Measurements from ENCODE around the gene VPS29. TPM values are rescaled to one million over a fixed set of nuclear protein-coding genes. Genes with fewer than 3 reads are reported as not detected.

The VPS29 gene
- total and polyA plus RNA-seq, 2 experiments from 2014 or later: 39.1 to 115 TPM

- no peak for TF ChIP-seq EZH2 (IDR thresholded peaks at IDR 0.05; ENCODE audit: low read depth, unreplicated experiment)
- TF ChIP-seq REST (IDR thresholded peaks at IDR 0.05; ENCODE audit: unreplicated experiment): no peak
- no peak for TF ChIP-seq CREB1 (CRISPR knock-in tag; IDR thresholded peaks at IDR 0.05; ENCODE audit: low read depth)
- TF ChIP-seq JUNB (IDR thresholded peaks at IDR 0.05; ENCODE audit: unreplicated experiment): no peak
- TF ChIP-seq, protein P1, sequence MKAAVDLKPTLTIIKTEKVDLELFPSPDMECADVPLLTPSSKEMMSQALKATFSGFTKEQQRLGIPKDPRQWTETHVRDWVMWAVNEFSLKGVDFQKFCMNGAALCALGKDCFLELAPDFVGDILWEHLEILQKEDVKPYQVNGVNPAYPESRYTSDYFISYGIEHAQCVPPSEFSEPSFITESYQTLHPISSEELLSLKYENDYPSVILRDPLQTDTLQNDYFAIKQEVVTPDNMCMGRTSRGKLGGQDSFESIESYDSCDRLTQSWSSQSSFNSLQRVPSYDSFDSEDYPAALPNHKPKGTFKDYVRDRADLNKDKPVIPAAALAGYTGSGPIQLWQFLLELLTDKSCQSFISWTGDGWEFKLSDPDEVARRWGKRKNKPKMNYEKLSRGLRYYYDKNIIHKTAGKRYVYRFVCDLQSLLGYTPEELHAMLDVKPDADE (IDR thresholded peaks at IDR 0.05): no peak
- no peak for TF ChIP-seq NANOG (IDR thresholded peaks at IDR 0.05; ENCODE audit: borderline replicate concordance)
- TF ChIP-seq POLR2AphosphoS5 (IDR thresholded peaks at IDR 0.05; ENCODE audit: low read depth): no peak
- TF ChIP-seq EZH2phosphoT487 (IDR thresholded peaks at IDR 0.05; ENCODE audit: unreplicated experiment): no peak
- TF ChIP-seq CTCF (conservative IDR thresholded peaks at IDR 0.05; ENCODE audit: low read depth in 2 of 2): no peak
Observed at GRCh38 chr12:110475426-110475825, 26.5 kb downstream of the VPS29 start (continued).

- Mint-ChIP-seq H3K4me3 (peak within 1 kb of the TSS; percentile 100), H3K9me3 (no peaks in the 10 kb centered on the region), H3K27ac (peak within 1 kb of the TSS; percentile 99), H3K36me3 (ENCODE audit: low read depth) (peaks cover 37% of the 10 kb centered on the region), H3K4me1 (peaks cover 16% of the 10 kb centered on the region), H3K27me3 (ENCODE audit: insufficient read depth, low read depth, poor library complexity) (peaks cover 21% of the 10 kb centered on the region)
- H2AFZ ChIP-seq: peak within 1 kb of the TSS; percentile 92; the same call in 1 of the 2 replicates
- H3K27ac ChIP-seq (ENCODE audit: low read depth): peak within 1 kb of the TSS; percentile 81
- H3K9me2 ChIP-seq (ENCODE audit: insufficient read depth): no peaks in the 10 kb centered on the region
- H3K36me3 ChIP-seq (ENCODE audit: insufficient read depth): peaks cover 8% of the 10 kb centered on the region
- H3K27me3 ChIP-seq (ENCODE audit: insufficient read depth): no peaks in the 10 kb centered on the region
- peaks cover 6% of the 10 kb centered on the region for H3K4me1 ChIP-seq (ENCODE audit: insufficient read depth)
- H3K4me2 ChIP-seq: peak within 1 kb of the TSS; percentile 91
- H3F3A ChIP-seq (replicated peaks; ENCODE audit: low read depth): 0 out of 2 replicates have a peak, but pooled peaks cover 3% of the 10 kb centered on the region
- peaks cover 57% of the 10 kb centered on the region for H3K79me2 ChIP-seq (replicated peaks; ENCODE audit: insufficient read depth)
- ATAC-seq (peak; percentile 89), DNase-seq (ENCODE audit: low spot score) (peak; percentile 99)
- peaks cover 11% of the 10 kb centered on the region for H4K20me1 ChIP-seq (replicated peaks; ENCODE audit: insufficient read depth)
- H3K4me3 ChIP-seq: peak within 1 kb of the TSS; percentile 70
- TF ChIP-seq EZH2phosphoT487 (IDR thresholded peaks at IDR 0.05; ENCODE audit: unreplicated experiment) (no peak), STAT1 (IDR thresholded peaks at IDR 0.05; ENCODE audit: unreplicated experiment) (no peak), REST (IDR thresholded peaks at IDR 0.05; ENCODE audit: unreplicated experiment) (peak; percentile 6), JUNB (IDR thresholded peaks at IDR 0.05; ENCODE audit: unreplicated experiment) (no peak), NANOG (IDR thresholded peaks at IDR 0.05; ENCODE audit: borderline replicate concordance) (no peak), CREB1 (CRISPR knock-in tag; IDR thresholded peaks at IDR 0.05; ENCODE audit: low read depth) (peak; percentile 53; the same call in 1 of the 2 replicates), EZH2 (IDR thresholded peaks at IDR 0.05; ENCODE audit: low read depth, unreplicated experiment) (no peak), CTCF (conservative IDR thresholded peaks at IDR 0.05; ENCODE audit: low read depth in 2 of 2) (no peak)
- TF ChIP-seq, protein P1 (IDR thresholded peaks at IDR 0.05): peak; percentile 64; the same call in 1 of the 2 replicates
Observed at GRCh38 chr12:110468214-110469048, 33.5 kb downstream of the VPS29 start, which contains the start of the genes FAM216A and GPN3. TSS of gene FAM216A (plus strand) at chr12:110468845. CDS start at chr12:110468876, 31 bp downstream. TSS of gene GPN3 (minus strand) at chr12:110468257. CDS start at chr12:110468203, 54 bp downstream.
